WTC11 (cell line): ENCODE data around the gene GRIP2. TPM values are rescaled to one million over a fixed set of nuclear protein-coding genes. Genes with fewer than 3 reads are reported as not detected.

Source experiments
- ATAC-seq: fragments of 200-7000 bp; cut with Tn5 transposase; 2 replicates; pipeline ENCODE4 v1.10.0; 2021; ENCODE audit warnings: mild to moderate bottlenecking, moderate library complexity
- CTCF ChIA-PET: fragments of 300-600 bp; sonication (Branson Sonifier 250); formaldehyde crosslinking; loops from one replicate; lab custom pipeline; 2021; ENCODE audit warnings: antibody characterized with exemption; lab: Charles Lee
- POLR2A ChIA-PET: fragments of 350-600 bp; sonication (Branson Sonifier 250); formaldehyde crosslinking; loops from one replicate; lab custom pipeline; 2021; ENCODE audit warnings: antibody characterized with exemption; lab: Charles Lee
- DNase-seq: peaks from one replicate; pipeline ENCODE4 v3.0.0; 2021; ENCODE audit warnings: low spot score
- H3K27ac Mint-ChIP-seq: 2 replicates; pipeline ENCODE4 v1.8.0; 2021; ENCODE audit warnings: mixed read lengths
- H3K27me3 Mint-ChIP-seq: 2 replicates; pipeline ENCODE4 v1.8.0; 2021; ENCODE audit warnings: low read depth, mild to moderate bottlenecking, moderate library complexity, mixed read lengths
- H3K36me3 Mint-ChIP-seq: 2 replicates; pipeline ENCODE4 v1.8.0; 2021; ENCODE audit warnings: mixed read lengths
- H3K4me1 Mint-ChIP-seq: 2 replicates; pipeline ENCODE4 v1.8.0; 2022; ENCODE audit warnings: mixed read lengths
- H3K4me3 Mint-ChIP-seq: 2 replicates; pipeline ENCODE4 v1.8.0; 2021; ENCODE audit warnings: mild to moderate bottlenecking, moderate library complexity, mixed read lengths
- H3K9me3 Mint-ChIP-seq: 2 replicates; pipeline ENCODE4 v1.8.0; 2021; ENCODE audit warnings: mixed read lengths
- AFF4 ChIP-seq: sonication (generic); formaldehyde crosslinking; IDR thresholded peaks from 2 replicates; pipeline ENCODE4 v1.8.1; 2023; ENCODE audit warnings: mild to moderate bottlenecking, missing genetic modification reagents, borderline replicate concordance
- ATF1 ChIP-seq: sonication (generic); formaldehyde crosslinking; IDR thresholded peaks from 2 replicates; pipeline ENCODE4 v1.8.1; 2023; ENCODE audit warnings: mild to moderate bottlenecking, moderate library complexity, missing genetic modification reagents
- CTCF ChIP-seq: fragments of 200-600 bp; IDR thresholded peaks from 2 replicates; pipeline ENCODE4 v1.8.0; 2022; ENCODE audit warnings: antibody characterized with exemption
- FOXJ3 ChIP-seq: sonication (generic); formaldehyde crosslinking; IDR thresholded peaks from 2 replicates; pipeline ENCODE4 v1.9.0; 2021; ENCODE audit warnings: missing genetic modification reagents, mild to moderate bottlenecking, borderline replicate concordance
- HMGA2 ChIP-seq: fragments of 250-450 bp; sonication (Bioruptor Pico); IDR thresholded peaks from 2 replicates; pipeline ENCODE4 v1.4.0; 2021; ENCODE audit warnings: mild to moderate bottlenecking, moderate library complexity
- JAZF1 ChIP-seq: fragments of 250-450 bp; sonication (Bioruptor Pico); IDR thresholded peaks from 2 replicates; pipeline ENCODE4 v1.9.0; 2021; ENCODE audit warnings: moderate library complexity, mild to moderate bottlenecking, inconsistent platforms
- NR2C2 ChIP-seq: sonication (generic); formaldehyde crosslinking; IDR thresholded peaks from 2 replicates; pipeline ENCODE4 v1.8.0; 2022; ENCODE audit warnings: mild to moderate bottlenecking, missing genetic modification reagents
- SMAD3 ChIP-seq: sonication (generic); formaldehyde crosslinking; IDR thresholded peaks from 2 replicates; pipeline ENCODE4 v1.8.0; 2022; ENCODE audit warnings: missing genetic modification reagents, mild to moderate bottlenecking, borderline replicate concordance
- SOX15 ChIP-seq: fragments of 250-450 bp; sonication (Bioruptor Pico); IDR thresholded peaks from 2 replicates; pipeline ENCODE4 v1.9.0; 2021; ENCODE audit warnings: mild to moderate bottlenecking
- SP1 ChIP-seq: sonication (generic); formaldehyde crosslinking; conservative IDR thresholded peaks from 2 replicates; pipeline ENCODE4 v1.8.1; 2022; ENCODE audit warnings: missing genetic modification reagents
- ZBTB43 ChIP-seq: sonication (generic); formaldehyde crosslinking; IDR thresholded peaks from 2 replicates; pipeline ENCODE4 v1.8.1; 2023; ENCODE audit warnings: mild to moderate bottlenecking, missing genetic modification reagents
- ZNF423 ChIP-seq: fragments of 250-450 bp; sonication (Bioruptor Pico); IDR thresholded peaks from 2 replicates; pipeline ENCODE4 v2.1.2; 2022; ENCODE audit warnings: mild to moderate bottlenecking, moderate library complexity
- total RNA-seq: library from RNA; stranded (reverse); gene quantifications from 3 replicates; pipeline ENCODE4 v1.2.3, GENCODE V29; 2021
- TF ChIP-seq, protein P1 (sequence below): sonication (generic); formaldehyde crosslinking; IDR thresholded peaks from 2 replicates; pipeline ENCODE4 v1.8.0; 2022; ENCODE audit warnings: missing genetic modification reagents

GRIP2 gene
- total RNA-seq, 1 experiment from 2014 or later, result 12.0 TPM

DNA sequence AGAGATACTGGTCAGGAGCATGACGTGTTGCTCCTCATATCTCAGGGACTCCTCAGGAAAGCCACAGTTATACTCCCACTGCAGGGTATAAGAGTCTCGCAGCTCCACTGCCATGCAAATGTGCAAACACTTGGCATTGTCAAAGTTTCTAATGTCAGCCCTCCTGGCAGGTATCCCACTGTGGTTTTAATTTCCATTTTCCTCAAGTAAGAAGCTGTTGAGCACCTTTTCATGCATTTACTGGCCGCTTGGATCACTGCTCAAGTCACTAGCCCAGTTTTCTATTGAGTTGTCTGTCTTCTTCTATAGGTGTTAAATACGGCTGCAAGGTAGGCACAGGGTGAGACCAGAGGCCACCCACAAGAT lies 41.9 kb upstream of the GRIP2 start (continued):
- no peak for TF ChIP-seq SP1 (CRISPR knock-in tag)
- TF ChIP-seq ATF1 (CRISPR knock-in tag), result no peak
- TF ChIP-seq, all 79 proteins: peak for 0

GRCh38 chr3:14581334-14582044 lies 41.3 kb upstream of the GRIP2 start:
- Mint-ChIP-seq H3K9me3 (no peaks in the 10 kb centered on the region), H3K27me3 (no peaks in the 10 kb centered on the region), H3K4me3 (no peak overlapping the region), H3K4me1 (peaks cover 3% of the 10 kb centered on the region), H3K27ac (no peak overlapping the region), H3K36me3 (no peaks in the 10 kb centered on the region)
- no peak for DNase-seq
- TF ChIP-seq AFF4 (no peak), ZNF423 (CRISPR knock-in tag) (no peak), NR2C2 (CRISPR knock-in tag) (no peak), JAZF1 (CRISPR knock-in tag) (no peak), ZBTB43 (CRISPR knock-in tag) (no peak), SMAD3 (CRISPR knock-in tag) (no peak), SOX15 (no peak), FOXJ3 (CRISPR knock-in tag) (no peak), CTCF (no peak), HMGA2 (CRISPR knock-in tag) (no peak)
- TF ChIP-seq, protein P1, sequence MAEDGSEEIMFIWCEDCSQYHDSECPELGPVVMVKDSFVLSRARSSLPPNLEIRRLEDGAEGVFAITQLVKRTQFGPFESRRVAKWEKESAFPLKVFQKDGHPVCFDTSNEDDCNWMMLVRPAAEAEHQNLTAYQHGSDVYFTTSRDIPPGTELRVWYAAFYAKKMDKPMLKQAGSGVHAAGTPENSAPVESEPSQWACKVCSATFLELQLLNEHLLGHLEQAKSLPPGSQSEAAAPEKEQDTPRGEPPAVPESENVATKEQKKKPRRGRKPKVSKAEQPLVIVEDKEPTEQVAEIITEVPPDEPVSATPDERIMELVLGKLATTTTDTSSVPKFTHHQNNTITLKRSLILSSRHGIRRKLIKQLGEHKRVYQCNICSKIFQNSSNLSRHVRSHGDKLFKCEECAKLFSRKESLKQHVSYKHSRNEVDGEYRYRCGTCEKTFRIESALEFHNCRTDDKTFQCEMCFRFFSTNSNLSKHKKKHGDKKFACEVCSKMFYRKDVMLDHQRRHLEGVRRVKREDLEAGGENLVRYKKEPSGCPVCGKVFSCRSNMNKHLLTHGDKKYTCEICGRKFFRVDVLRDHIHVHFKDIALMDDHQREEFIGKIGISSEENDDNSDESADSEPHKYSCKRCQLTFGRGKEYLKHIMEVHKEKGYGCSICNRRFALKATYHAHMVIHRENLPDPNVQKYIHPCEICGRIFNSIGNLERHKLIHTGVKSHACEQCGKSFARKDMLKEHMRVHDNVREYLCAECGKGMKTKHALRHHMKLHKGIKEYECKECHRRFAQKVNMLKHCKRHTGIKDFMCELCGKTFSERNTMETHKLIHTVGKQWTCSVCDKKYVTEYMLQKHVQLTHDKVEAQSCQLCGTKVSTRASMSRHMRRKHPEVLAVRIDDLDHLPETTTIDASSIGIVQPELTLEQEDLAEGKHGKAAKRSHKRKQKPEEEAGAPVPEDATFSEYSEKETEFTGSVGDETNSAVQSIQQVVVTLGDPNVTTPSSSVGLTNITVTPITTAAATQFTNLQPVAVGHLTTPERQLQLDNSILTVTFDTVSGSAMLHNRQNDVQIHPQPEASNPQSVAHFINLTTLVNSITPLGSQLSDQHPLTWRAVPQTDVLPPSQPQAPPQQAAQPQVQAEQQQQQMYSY, result no peak
- ATAC-seq, result no peak; the same call in 1 of the 2 replicates
- ChIA-PET POLR2A (interaction anchor here (1.1 kb wide), 1 partner anchor 11 kb away, joined by 3 read pairs; no protein-coding TSS in a partner anchor), CTCF (interaction anchor here (0.7 to 1.8 kb wide), 3 partner anchors 20 to 378 kb away, joined by 3 to 7 read pairs (median 4); no protein-coding TSS in a partner anchor)
